ENCODE data around the gene LAMTOR1. TPM values are rescaled to one million over a fixed set of nuclear protein-coding genes. Genes with fewer than 3 reads are reported as not detected.

LAMTOR1 gene
- total RNA-seq (100 to 1,000 TPM in 1 of 2 donors, 10 to 100 TPM in 1; 51.2 to 117 TPM), polyA plus RNA-seq (100 to 1,000 TPM; 104 to 231 TPM)
- long read RNA-seq, donor 1, transcript LAMTOR1-201 (5 exons, 1,179 nt): major isoform, 65 of 76 reads
- long read RNA-seq, donor 1, partial matches to known transcripts: 5 of 76 reads
- long read RNA-seq, donor 1, other reads (novel, unspliced or antisense): 0 of 76 reads
- long read RNA-seq, donor 2, transcript LAMTOR1-201 (5 exons, 1,179 nt): major isoform, 21 of 21 reads
- long read RNA-seq, donor 2, partial matches to known transcripts: 0 of 21 reads
- long read RNA-seq, donor 2, other reads (novel, unspliced or antisense): 0 of 21 reads
- long read RNA-seq, donor 3, transcript LAMTOR1-201 (5 exons, 1,179 nt): major isoform, 30 of 31 reads
- long read RNA-seq, donor 3, partial matches to known transcripts: 0 of 31 reads
- long read RNA-seq, donor 3, other reads (novel, unspliced or antisense): 0 of 31 reads
- long read RNA-seq, donor 4, transcript LAMTOR1-201 (5 exons, 1,179 nt): major isoform, 23 of 25 reads
- long read RNA-seq, donor 4, partial matches to known transcripts: 0 of 25 reads
- long read RNA-seq, donor 4, other reads (novel, unspliced or antisense): 0 of 25 reads
- long read RNA-seq, donor 5, transcript LAMTOR1-201 (5 exons, 1,179 nt): major isoform, 80 of 83 reads
- long read RNA-seq, donor 5, partial matches to known transcripts: 0 of 83 reads
- long read RNA-seq, donor 5, other reads (novel, unspliced or antisense): 0 of 83 reads

DNA sequence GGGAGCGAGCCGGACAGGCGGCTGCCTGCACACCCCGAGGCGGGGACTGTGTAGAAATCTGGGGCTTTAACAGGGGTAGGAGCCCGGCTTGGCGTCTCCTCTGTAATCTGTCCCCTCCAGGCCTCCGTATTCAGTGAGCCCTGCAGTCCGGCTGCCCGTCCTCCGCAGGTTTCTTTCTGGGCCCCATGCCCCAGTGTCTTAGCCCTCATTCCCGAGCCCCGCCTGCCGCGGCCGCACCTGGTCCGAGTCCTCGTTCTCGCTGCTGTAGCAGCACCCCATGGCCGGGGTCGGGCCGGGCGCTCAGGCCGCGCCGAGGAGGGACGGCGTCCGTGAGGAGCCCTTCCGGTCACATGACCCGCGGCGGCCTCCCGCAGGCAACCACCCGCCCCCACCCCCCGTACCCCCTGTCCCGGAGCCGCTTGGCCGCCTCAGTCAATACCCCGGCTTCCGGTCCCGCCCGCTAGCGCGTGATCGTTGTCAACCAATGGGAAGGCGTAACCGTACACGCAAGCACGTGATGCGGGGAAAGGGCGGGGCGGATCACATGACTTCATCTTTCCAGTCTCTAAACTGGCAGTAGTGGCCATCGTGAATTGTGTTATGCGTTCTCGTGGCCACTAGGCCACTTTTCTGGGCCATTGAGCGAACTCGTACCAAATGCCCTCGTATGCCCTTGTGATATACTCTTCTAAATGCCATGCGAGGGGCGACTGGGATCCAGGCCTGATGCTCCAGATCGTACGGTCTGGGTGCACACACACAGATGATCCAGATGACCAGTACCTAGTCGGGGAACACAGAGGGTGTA lies at the start of gene LAMTOR1:
TSS of gene LAMTOR1 (minus strand) at position 352 of the 808 bp plus-strand sequence. CDS start at position 279, 73 bp downstream.
- 3 to 4% methylated on average over 64 of the region's 64 CpGs for WGBS, 2 donors
- Histone ChIP-seq H3K4me1 (ENCODE audit: control insufficient read depth in 5 of 5, insufficient read depth in 5 of 5, low read length in 5 of 5) (peaks cover 0 to 17% (median 5%) of the 10 kb centered on the region in 5 donors), H3K4me3 (peak within 1 kb of the TSS; percentile 94), H3K9me3 (ENCODE audit: control insufficient read depth in 4 of 4, insufficient read depth in 3 of 4, low read length in 3 of 4) (no peaks in the 10 kb centered on the region), H3K27ac (ENCODE audit: low read depth in 1 of 2, low read length in 1 of 2) (peak within 1 kb of the TSS; percentile 93 to 99), H3K9ac (ENCODE audit: insufficient read depth in 1 of 2, low read length in 2 of 2) (peak within 1 kb of the TSS; percentile 78 to 80), H3K36me3 (ENCODE audit: control insufficient read depth in 4 of 4, insufficient read depth in 4 of 4, low read length in 4 of 4) (peaks cover 2 to 13% (median 11%) of the 10 kb centered on the region in 4 donors), H3K27me3 (ENCODE audit: control insufficient read depth in 3 of 3, insufficient read depth in 3 of 3, low read length in 2 of 3) (no peaks in the 10 kb centered on the region)
- DNase-seq: peak; percentile 99 to 100 (median 99)
- TF ChIP-seq, protein P1, sequence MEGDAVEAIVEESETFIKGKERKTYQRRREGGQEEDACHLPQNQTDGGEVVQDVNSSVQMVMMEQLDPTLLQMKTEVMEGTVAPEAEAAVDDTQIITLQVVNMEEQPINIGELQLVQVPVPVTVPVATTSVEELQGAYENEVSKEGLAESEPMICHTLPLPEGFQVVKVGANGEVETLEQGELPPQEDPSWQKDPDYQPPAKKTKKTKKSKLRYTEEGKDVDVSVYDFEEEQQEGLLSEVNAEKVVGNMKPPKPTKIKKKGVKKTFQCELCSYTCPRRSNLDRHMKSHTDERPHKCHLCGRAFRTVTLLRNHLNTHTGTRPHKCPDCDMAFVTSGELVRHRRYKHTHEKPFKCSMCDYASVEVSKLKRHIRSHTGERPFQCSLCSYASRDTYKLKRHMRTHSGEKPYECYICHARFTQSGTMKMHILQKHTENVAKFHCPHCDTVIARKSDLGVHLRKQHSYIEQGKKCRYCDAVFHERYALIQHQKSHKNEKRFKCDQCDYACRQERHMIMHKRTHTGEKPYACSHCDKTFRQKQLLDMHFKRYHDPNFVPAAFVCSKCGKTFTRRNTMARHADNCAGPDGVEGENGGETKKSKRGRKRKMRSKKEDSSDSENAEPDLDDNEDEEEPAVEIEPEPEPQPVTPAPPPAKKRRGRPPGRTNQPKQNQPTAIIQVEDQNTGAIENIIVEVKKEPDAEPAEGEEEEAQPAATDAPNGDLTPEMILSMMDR (IDR thresholded peaks at IDR 0.05; ENCODE audit: control extremely low read depth, extremely low read depth): peak; percentile 12
- ATAC-seq (ENCODE audit: insufficient read depth, low FRiP score): peak; percentile 95

DNA sequence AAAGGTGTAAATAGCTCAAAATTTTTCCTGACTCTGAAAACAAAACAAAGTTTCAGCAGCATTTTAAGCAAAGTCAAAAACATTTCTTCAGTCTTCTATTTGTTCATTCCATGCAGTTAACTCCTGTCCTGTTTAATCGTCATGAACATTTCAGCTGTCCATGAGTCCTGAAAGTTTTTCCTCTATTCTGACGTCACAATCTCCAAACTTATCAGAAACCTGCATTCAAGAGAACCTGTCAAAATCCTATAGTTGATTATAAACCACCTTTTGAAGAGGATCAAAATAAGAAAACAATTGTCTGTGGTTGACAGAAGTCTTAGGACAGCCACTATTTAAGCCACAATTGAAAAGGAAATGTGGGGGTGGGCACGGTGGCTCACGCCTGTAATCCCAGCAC lies 47.8 kb upstream of the LAMTOR1 start:
- ATAC-seq (ENCODE audit: insufficient read depth, low FRiP score): no peak
- H3K4me1 ChIP-seq (ENCODE audit: control insufficient read depth in 5 of 5, insufficient read depth in 5 of 5, low read length in 5 of 5): no peaks in the 10 kb centered on the region

DNA sequence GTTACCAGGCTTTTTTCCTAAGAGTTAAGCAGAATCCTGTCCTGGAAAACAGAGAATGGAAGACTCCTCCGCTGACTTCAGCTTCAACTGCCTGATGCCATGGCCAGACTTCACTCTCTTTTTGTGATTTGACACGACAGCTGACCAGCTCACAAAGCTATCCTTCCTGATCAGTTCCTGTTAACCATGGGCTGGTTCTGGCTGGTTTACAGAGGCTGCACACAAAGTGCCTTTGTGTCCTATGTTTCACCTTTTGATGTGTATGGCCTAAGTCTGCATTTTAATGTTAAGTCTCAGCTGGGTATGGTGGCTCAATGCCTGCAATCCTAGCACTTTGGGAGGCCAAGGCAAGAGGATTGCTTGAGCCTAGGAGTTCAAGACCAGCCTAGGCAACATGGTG lies 43.5 kb upstream of the LAMTOR1 start:
- WGBS, 2 donors: 38 to 40% methylated on average over 2 of the region's 2 CpGs
- H3K9me3 ChIP-seq (ENCODE audit: control insufficient read depth in 4 of 4, insufficient read depth in 3 of 4, low read length in 3 of 4): no peaks in the 10 kb centered on the region
- H3K4me1 ChIP-seq (ENCODE audit: control insufficient read depth in 5 of 5, insufficient read depth in 5 of 5, low read length in 5 of 5): no peaks in the 10 kb centered on the region
- H3K27me3 ChIP-seq (ENCODE audit: control insufficient read depth in 3 of 3, insufficient read depth in 3 of 3, low read length in 2 of 3): no peaks in the 10 kb centered on the region
- no peak overlapping the region for H3K9ac ChIP-seq (ENCODE audit: insufficient read depth in 1 of 2, low read length in 2 of 2)
- DNase-seq: peak in 1 of 3 donors; percentile 4
- TF ChIP-seq, protein P1 (IDR thresholded peaks at IDR 0.05; ENCODE audit: control extremely low read depth, extremely low read depth): no peak
- H3K4me3 ChIP-seq: no peak overlapping the region
- ATAC-seq (ENCODE audit: insufficient read depth, low FRiP score): no peak
- H3K36me3 ChIP-seq (ENCODE audit: control insufficient read depth in 4 of 4, insufficient read depth in 4 of 4, low read length in 4 of 4): no peaks in the 10 kb centered on the region
- H3K27ac ChIP-seq (ENCODE audit: low read depth in 1 of 2, low read length in 1 of 2): no peak overlapping the region

More for the DNA sequence above, 47.8 kb upstream of the LAMTOR1 start:
- DNase-seq: no peak
- no peaks in the 10 kb centered on the region for H3K9me3 ChIP-seq (ENCODE audit: control insufficient read depth in 4 of 4, insufficient read depth in 3 of 4, low read length in 3 of 4)
- H3K27me3 ChIP-seq (ENCODE audit: control insufficient read depth in 3 of 3, insufficient read depth in 3 of 3, low read length in 2 of 3): no peaks in the 10 kb centered on the region
- H3K4me3 ChIP-seq: no peak overlapping the region
- TF ChIP-seq, protein P1 (IDR thresholded peaks at IDR 0.05; ENCODE audit: control extremely low read depth, extremely low read depth): no peak
- H3K36me3 ChIP-seq (ENCODE audit: control insufficient read depth in 4 of 4, insufficient read depth in 4 of 4, low read length in 4 of 4): no peaks in the 10 kb centered on the region
- 67 to 87% methylated on average over 4 of the region's 4 CpGs for WGBS, 2 donors
- H3K27ac ChIP-seq (ENCODE audit: low read depth in 1 of 2, low read length in 1 of 2): no peak overlapping the region
- H3K9ac ChIP-seq (ENCODE audit: insufficient read depth in 1 of 2, low read length in 2 of 2): no peak overlapping the region
